Activated CD8-positive, alpha-beta memory T cell treated with anti-CD3 and anti-CD28 coated beads, Interleukin-2, amount 50 U/mL, for 4 hours (primary cell): ENCODE data around the gene MLN.
"Not testable (repeated sequence)": the region's sequence is repeated elsewhere in the genome, so short reads cannot be mapped to it uniquely, and the experiment has no call there.

ENCODE experiments used
- DNase-seq: peaks from one replicate; pipeline ENCODE4 v3.0.0-alpha.2; 2020

MLN gene

GRCh38 chr6:33834401-33835392 is 30.9 kb upstream of the MLN start:
- DNase-seq = no peak

GRCh38 chr6:33833599-33833998 is 29.8 kb upstream of the MLN start:
- no peak for DNase-seq

- DNase-seq = not testable (repeated sequence)
These were observed 29.0 kb upstream of the MLN start for GRCh38 chr6:33832831-33833230.

- not testable (repeated sequence) for DNase-seq
These were observed 27.9 kb upstream of the MLN start for GRCh38 chr6:33831725-33832124.

- no peak for DNase-seq
These were observed 26.9 kb upstream of the MLN start for GRCh38 chr6:33830635-33831240.

- no peak for DNase-seq
These were observed 25.2 kb upstream of the MLN start for GRCh38 chr6:33828764-33829731.

- DNase-seq = no peak
These were observed 24.6 kb upstream of the MLN start for GRCh38 chr6:33828452-33828763.

- no peak for DNase-seq
These were observed 24.0 kb upstream of the MLN start for GRCh38 chr6:33827546-33828451.

- no peak for DNase-seq
These were observed 22.7 kb upstream of the MLN start for GRCh38 chr6:33826537-33826936.

GRCh38 chr6:33824461-33825154 is 20.8 kb upstream of the MLN start:
- no peak for DNase-seq

- DNase-seq = no peak
These were observed 20.0 kb upstream of the MLN start for GRCh38 chr6:33823806-33824205.

GRCh38 chr6:33822575-33823395 is 19.0 kb upstream of the MLN start:
- DNase-seq = no peak

GRCh38 chr6:33820784-33821520 is 17.1 kb upstream of the MLN start:
- no peak for DNase-seq

- DNase-seq = no peak
These were observed 16.4 kb upstream of the MLN start for GRCh38 chr6:33820243-33820642.

- no peak for DNase-seq
These were observed 15.2 kb upstream of the MLN start for GRCh38 chr6:33819021-33819420.

- no peak for DNase-seq
These were observed 14.5 kb upstream of the MLN start for GRCh38 chr6:33818293-33818692.

GRCh38 chr6:33817489-33817888 is 13.7 kb upstream of the MLN start:
- DNase-seq = no peak

GRCh38 chr6:33816911-33817310 is 13.1 kb upstream of the MLN start:
- no peak for DNase-seq

- no peak for DNase-seq
These were observed 12.1 kb upstream of the MLN start for GRCh38 chr6:33815854-33816253.
